Hepatocyte (in vitro differentiated cells): ENCODE measurements around the gene IL1RAPL1.

Experiments
- EZH2phosphoT487 ChIP-seq: fragments of 200-600 bp; sonication (generic); IDR thresholded peaks from one replicate; pipeline ENCODE4 v1.6.1; 2018; ENCODE audit warnings: antibody characterized with exemption, mild to moderate bottlenecking, low read depth, moderate library complexity; ENCODE audit not compliant: unreplicated experiment, severe bottlenecking
- TF ChIP-seq, protein P1 (sequence below): fragments of 200-600 bp; sonication (generic); IDR thresholded peaks from 2 replicates; pipeline ENCODE4 v1.5.1; 2016; ENCODE audit warnings: antibody characterized with exemption, mild to moderate bottlenecking; ENCODE audit not compliant: poor library complexity

DNA sequence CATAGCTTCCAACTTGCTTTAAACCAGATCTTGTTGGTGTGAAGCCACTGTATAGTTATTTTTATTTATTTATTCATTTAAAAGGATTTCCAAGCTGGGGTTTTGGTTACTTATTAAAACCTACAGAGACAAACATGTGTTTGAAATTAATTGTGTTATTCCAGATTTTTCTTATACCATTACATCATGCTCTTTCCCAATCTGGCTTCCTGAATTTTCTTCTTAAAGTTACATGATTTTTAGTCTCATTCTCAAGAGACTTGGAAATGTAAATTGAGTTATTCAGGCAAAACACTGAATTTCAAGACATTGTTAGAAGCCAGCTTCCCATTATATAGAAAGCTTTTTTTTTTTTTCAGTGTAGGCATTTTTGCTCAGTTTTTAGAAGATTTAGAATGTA, 381.9 kb downstream of the IL1RAPL1 start:
- TF ChIP-seq, protein P1, sequence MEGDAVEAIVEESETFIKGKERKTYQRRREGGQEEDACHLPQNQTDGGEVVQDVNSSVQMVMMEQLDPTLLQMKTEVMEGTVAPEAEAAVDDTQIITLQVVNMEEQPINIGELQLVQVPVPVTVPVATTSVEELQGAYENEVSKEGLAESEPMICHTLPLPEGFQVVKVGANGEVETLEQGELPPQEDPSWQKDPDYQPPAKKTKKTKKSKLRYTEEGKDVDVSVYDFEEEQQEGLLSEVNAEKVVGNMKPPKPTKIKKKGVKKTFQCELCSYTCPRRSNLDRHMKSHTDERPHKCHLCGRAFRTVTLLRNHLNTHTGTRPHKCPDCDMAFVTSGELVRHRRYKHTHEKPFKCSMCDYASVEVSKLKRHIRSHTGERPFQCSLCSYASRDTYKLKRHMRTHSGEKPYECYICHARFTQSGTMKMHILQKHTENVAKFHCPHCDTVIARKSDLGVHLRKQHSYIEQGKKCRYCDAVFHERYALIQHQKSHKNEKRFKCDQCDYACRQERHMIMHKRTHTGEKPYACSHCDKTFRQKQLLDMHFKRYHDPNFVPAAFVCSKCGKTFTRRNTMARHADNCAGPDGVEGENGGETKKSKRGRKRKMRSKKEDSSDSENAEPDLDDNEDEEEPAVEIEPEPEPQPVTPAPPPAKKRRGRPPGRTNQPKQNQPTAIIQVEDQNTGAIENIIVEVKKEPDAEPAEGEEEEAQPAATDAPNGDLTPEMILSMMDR, result no peak
- no peak for TF ChIP-seq EZH2phosphoT487
